H1 (cell line): ENCODE results near the gene ABCA2. TPM values are rescaled to one million over a fixed set of nuclear protein-coding genes. Genes with fewer than 3 reads are reported as not detected.
A peak's percentile ranks its signal among the peaks of the same experiment; 100 is the strongest.

Source experiments
- CTCF ChIA-PET: fragments of 300-600 bp; sonication (Branson Sonifier 250); formaldehyde crosslinking; loops from one replicate; lab custom pipeline; 2021; ENCODE audit not compliant: partially characterized antibody; lab: Charles Lee
- POLR2A ChIA-PET: fragments of 300-600 bp; sonication (Branson Sonifier 250); formaldehyde crosslinking; loops from one replicate; lab custom pipeline; 2021; ENCODE audit warnings: inconsistent platforms; ENCODE audit not compliant: partially characterized antibody; lab: Charles Lee
- DNase-seq, 2 experiments: peaks; one replicate each; pipeline versions ENCODE4 v3.0.0 to v3.0.0-alpha.2; 2010 to 2022; ENCODE audit warnings: low spot score in 2 of 2, low read depth in 1 of 2, mixed read lengths in 1 of 2
- FAIRE-seq: peaks from 2 replicates; lab custom pipeline; 2011; peaks lifted over from hg19 to GRCh38; lab: Jason Lieb, UNC
- H2AFZ ChIP-seq: 2 replicates; pipeline ENCODE4 v1.8.1; 2012; ENCODE audit warnings: low read length, inconsistent platforms
- H2AK5ac ChIP-seq: 2 replicates; pipeline ENCODE4 v1.6.1; 2013; ENCODE audit warnings: low read depth, low read length
- H2BK120ac ChIP-seq: replicated peaks from 2 replicates; pipeline ENCODE3; 2013; ENCODE audit warnings: low read depth, low read length, inconsistent platforms
- H2BK12ac ChIP-seq: 2 replicates; pipeline ENCODE4 v1.6.1; 2013; ENCODE audit warnings: low read depth, low read length
- H2BK15ac ChIP-seq: 2 replicates; pipeline ENCODE4 v1.6.1; 2013; ENCODE audit warnings: low read length
- H2BK20ac ChIP-seq: 2 replicates; pipeline ENCODE4 v1.6.1; 2013; ENCODE audit warnings: low read length
- H2BK5ac ChIP-seq: 2 replicates; pipeline ENCODE4 v1.6.1; 2013; ENCODE audit warnings: low read depth, low read length
- H3K14ac ChIP-seq: 2 replicates; pipeline ENCODE4 v1.6.1; 2013; ENCODE audit warnings: inconsistent platforms; ENCODE audit not compliant: insufficient read length
- H3K18ac ChIP-seq: 2 replicates; pipeline ENCODE4 v1.6.1; 2013; ENCODE audit warnings: low read length; ENCODE audit errors: extremely low read depth
- H3K23ac ChIP-seq: 2 replicates; pipeline ENCODE4 v1.6.1; 2013; ENCODE audit warnings: inconsistent platforms; ENCODE audit not compliant: insufficient read length
- H3K23me2 ChIP-seq: 2 replicates; pipeline ENCODE4 v1.6.1; 2013; ENCODE audit warnings: low read depth, low read length
- H3K27ac ChIP-seq: 2 replicates; pipeline ENCODE4 v1.6.1; 2011; ENCODE audit warnings: low read depth, low read length, inconsistent platforms
- H3K27me3 ChIP-seq, 4 experiments: replicated peaks in 1 of 4; 1 replicate in 1 of 4; 2 replicates in 3 of 4; pipeline versions ENCODE4 v1.6.1 to v1.8.1; 2011 to 2013; ENCODE audit warnings: low read length in 3 of 4, mild to moderate bottlenecking in 3 of 4, inconsistent platforms in 2 of 4, mixed read lengths in 2 of 4, moderate library complexity in 1 of 4; ENCODE audit not compliant: control insufficient read depth in 3 of 4, insufficient read depth in 3 of 4; ENCODE audit errors: extremely low read depth in 1 of 4
- H3K36me3 ChIP-seq, 4 experiments: 2 replicates each; pipeline versions ENCODE4 v1.6.1 to v1.8.1; 2011 to 2013; ENCODE audit warnings: mild to moderate bottlenecking in 4 of 4, low read length in 3 of 4, moderate library complexity in 2 of 4, control low read depth in 1 of 4, inconsistent platforms in 1 of 4; ENCODE audit not compliant: insufficient read depth in 4 of 4, control insufficient read depth in 2 of 4
- H3K4ac ChIP-seq: replicated peaks from 2 replicates; pipeline ENCODE3; 2013; ENCODE audit warnings: low read length, low read depth, mixed read lengths, inconsistent platforms; ENCODE audit not compliant: insufficient read length
- H3K4me1 ChIP-seq, 4 experiments: replicated peaks in 1 of 4; 1 replicate in 1 of 4; 2 replicates in 3 of 4; pipeline versions ENCODE4 v1.6.1 to v1.8.1; 2011 to 2013; ENCODE audit warnings: low read length in 3 of 4, inconsistent platforms in 2 of 4, mixed read lengths in 1 of 4; ENCODE audit not compliant: insufficient read depth in 4 of 4, control insufficient read depth in 3 of 4
- H3K4me2 ChIP-seq, 2 experiments: 2 replicates each; pipeline versions ENCODE4 v1.6.1 to v1.8.1; 2011 to 2013; ENCODE audit warnings: low read depth in 2 of 2, low read length in 2 of 2, control low read depth in 1 of 2, inconsistent platforms in 1 of 2, mild to moderate bottlenecking in 1 of 2; ENCODE audit not compliant: insufficient read depth in 1 of 2
- H3K4me3 ChIP-seq, 4 experiments: fragments of 200-600, 300-600 bp in 1 of 4; sonication (generic), shearing (Covaris generic), sonication (Bioruptor Twin) in 1 of 4; 2 replicates each; pipeline versions ENCODE4 v1.5.1 to v1.8.1; 2011 to 2016; ENCODE audit warnings: low read length in 4 of 4, low read depth in 3 of 4, control low read depth in 2 of 4, inconsistent platforms in 2 of 4, mild to moderate bottlenecking in 2 of 4, mixed read lengths in 1 of 4, moderate library complexity in 1 of 4; ENCODE audit not compliant: insufficient read depth in 2 of 4; ENCODE audit errors: extremely low read depth in 1 of 4
- H3K56ac ChIP-seq: replicated peaks from 2 replicates; pipeline ENCODE3; 2013; ENCODE audit warnings: low read depth, mild to moderate bottlenecking, mixed read lengths, low read length, inconsistent platforms; ENCODE audit not compliant: insufficient read length
- H3K79me1 ChIP-seq: 2 replicates; pipeline ENCODE4 v1.6.1; 2013; ENCODE audit warnings: low read depth, low read length, control low read depth
- H3K79me2 ChIP-seq, 2 experiments: 2 replicates each; pipeline versions ENCODE4 v1.6.1 to v1.8.1; 2012 to 2013; ENCODE audit warnings: low read length in 2 of 2, mild to moderate bottlenecking in 2 of 2, inconsistent platforms in 1 of 2; ENCODE audit not compliant: insufficient read depth in 2 of 2, control insufficient read depth in 1 of 2
- H3K9ac ChIP-seq, 4 experiments: replicated peaks in 1 of 4; 1 replicate in 1 of 4; 2 replicates in 3 of 4; pipeline versions ENCODE4 v1.6.1 to v1.8.1; 2011 to 2013; ENCODE audit warnings: low read depth in 3 of 4, low read length in 3 of 4, control low read depth in 2 of 4, mild to moderate bottlenecking in 2 of 4, moderate library complexity in 2 of 4, inconsistent platforms in 1 of 4; ENCODE audit errors: extremely low read depth in 1 of 4
- H3K9me3 ChIP-seq, 2 experiments: 2 replicates each; pipeline versions ENCODE4 v1.6.1 to v1.8.1; 2012 to 2013; ENCODE audit warnings: mild to moderate bottlenecking in 2 of 2, moderate library complexity in 2 of 2, control low read depth in 1 of 2, inconsistent platforms in 1 of 2, low read depth in 1 of 2, low read length in 1 of 2, mixed read lengths in 1 of 2; ENCODE audit not compliant: insufficient read depth in 2 of 2
- H4K20me1 ChIP-seq, 2 experiments: replicated peaks in 1 of 2; 2 replicates each; pipeline versions ENCODE3 to v1.8.1; 2011 to 2013; ENCODE audit warnings: inconsistent platforms in 2 of 2, low read length in 2 of 2, mild to moderate bottlenecking in 1 of 2; ENCODE audit not compliant: insufficient read depth in 2 of 2, control insufficient read depth in 1 of 2
- H4K5ac ChIP-seq: 2 replicates; pipeline ENCODE4 v1.6.1; 2013; ENCODE audit warnings: low read length, low read depth, mixed read lengths, inconsistent platforms; ENCODE audit not compliant: insufficient read length
- H4K8ac ChIP-seq: 2 replicates; pipeline ENCODE4 v1.8.0; 2013; ENCODE audit warnings: mild to moderate bottlenecking, moderate library complexity, low read length, inconsistent platforms; ENCODE audit not compliant: insufficient read depth; ENCODE audit errors: extremely low read depth
- H4K91ac ChIP-seq: replicated peaks from 2 replicates; pipeline ENCODE3; 2013; ENCODE audit warnings: low read length, mixed read lengths, inconsistent platforms; ENCODE audit not compliant: insufficient read length
- ATF2 ChIP-seq: IDR thresholded peaks from 2 replicates; pipeline ENCODE4 v1.6.1; 2012; ENCODE audit warnings: low read length, inconsistent platforms
- CTCF ChIP-seq, 3 experiments: IDR thresholded peaks; 1 replicate in 2 of 3; 2 replicates in 1 of 3; pipeline versions ENCODE4 v1.5.1 to v1.6.1; 2011; ENCODE audit warnings: low read length in 3 of 3, mild to moderate bottlenecking in 3 of 3, inconsistent platforms in 2 of 3, low read depth in 1 of 3, moderate library complexity in 1 of 3; ENCODE audit not compliant: insufficient read depth in 1 of 3; ENCODE audit errors: control extremely low read depth in 1 of 3
- E2F6 ChIP-seq: IDR thresholded peaks from 2 replicates; pipeline ENCODE4 v1.6.1; 2012; ENCODE audit warnings: inconsistent platforms
- PHF8 ChIP-seq: fragments of 200-600 bp; sonication (generic); conservative IDR thresholded peaks from 2 replicates; pipeline ENCODE4 v1.7.1; 2012; ENCODE audit warnings: low read depth, mild to moderate bottlenecking, inconsistent platforms, low read length, moderate library complexity
- SIN3A ChIP-seq, 2 experiments: IDR thresholded peaks in 1 of 2; conservative IDR thresholded peaks in 1 of 2; 2 replicates each; pipeline ENCODE4 v1.6.1; 2011 to 2012; ENCODE audit warnings: low read length in 2 of 2, improper control_type of control experiment in 1 of 2, low read depth in 1 of 2, mild to moderate bottlenecking in 1 of 2
- SRF ChIP-seq: IDR thresholded peaks from 2 replicates; pipeline ENCODE4 v1.6.1; 2011; ENCODE audit warnings: mild to moderate bottlenecking, low read depth, low read length, moderate library complexity
- TAF7 ChIP-seq: optimal IDR thresholded peaks from 2 replicates; pipeline ENCODE3; 2011; ENCODE audit warnings: low read depth, mild to moderate bottlenecking, inconsistent platforms, low read length, moderate library complexity, borderline replicate concordance
- WGBS, 2 experiments: shearing (Covaris generic) in 1 of 2; methylation state at CpG; one replicate each; pipeline versions ENCODE4 v1.1.6 to v1.1.7; 2013 to 2015; ENCODE audit warnings: low lambda C conversion rate in 2 of 2, mixed read lengths in 2 of 2, inconsistent platforms in 1 of 2, low coverage in 1 of 2, missing lambda C conversion rate in 1 of 2; ENCODE audit not compliant: insufficient replicate concordance in 2 of 2, insufficient coverage in 1 of 2, insufficient read length in 1 of 2; ENCODE audit errors: extremely low coverage in 1 of 2, missing lambda C conversion rate in 1 of 2; 5-methylcytosine and 5-hydroxymethylcytosine counted together
- polyA plus RNA-seq, 7 experiments: library from polyadenylated mRNA; depleted of rRNA in 3 of 7; stranded (reverse) in 5 of 7; unstranded in 2 of 7; fragments of >200 nt in 5 of 7; fragments of 200-250 nt in 2 of 7; gene quantifications; 1 replicate in 5 of 7; 2 replicates in 1 of 7; 4 replicates in 1 of 7; pipeline versions ENCODE4 v1.2.1 to v1.2.3, GENCODE V29; 2011 to 2013; ENCODE audit warnings: missing spikeins in 2 of 7, mixed read lengths in 2 of 7
- total RNA-seq: library from RNA; stranded (reverse); fragmentation: NEBNext Ultra II Directional; extraction: Animal tissue kit (Norgen Biotek cat#: 25700); gene quantifications from 2 replicates; pipeline ENCODE4 v1.2.1, GENCODE V29; 2021

The ABCA2 gene
- total and polyA plus RNA-seq, 2 of the 8 experiments (the other 6 are each of a cell fraction or from before 2014, with no cell fraction given) = 12.5 to 14.3 TPM

- Histone ChIP-seq H2BK120ac (no peak overlapping the region), H4K8ac (no peak overlapping the region), H2BK15ac (0 out of 2 replicates have a peak overlapping the region, but pooled peaks have one; percentile 19), H3K27me3 (peaks cover 17 to 42% (median 30%) of the 10 kb centered on the region in 4 experiments), H3K27ac (no peak overlapping the region), H2AFZ (no peak overlapping the region), H3K79me2 (no peaks in the 10 kb centered on the region), H2BK12ac (peak overlapping the region; percentile 63; the same call in 1 of the 2 replicates), H3K56ac (no peak overlapping the region), H2BK5ac (no peak overlapping the region), H3K23me2 (peaks cover 27% of the 10 kb centered on the region), H4K5ac (no peak overlapping the region), H3K4ac (no peak overlapping the region), H3K9me3 (no peaks in the 10 kb centered on the region), H4K91ac (peak overlapping the region; percentile 59), H3K23ac (no peak overlapping the region), H3K4me2 (no peak overlapping the region), H2BK20ac (no peak overlapping the region), H4K20me1 (peaks cover 5 to 7% of the 10 kb centered on the region in 2 experiments), H3K79me1 (peaks cover 2% of the 10 kb centered on the region; the same call in 1 of the 2 replicates), H3K4me1 (peaks cover 0 to 29% (median 24%) of the 10 kb centered on the region in 4 experiments; a peak in 6 of 7 replicates), H3K9ac (no peak overlapping the region), H3K18ac (no peak overlapping the region), H2AK5ac (peak overlapping the region; percentile 70; the same call in 1 of the 2 replicates), H3K14ac (no peak overlapping the region), H3K36me3 (no peaks in the 10 kb centered on the region; a peak in 1 of 8 replicates), H3K4me3 (no peak overlapping the region)
- CTCF ChIA-PET = interaction anchor here (1.0 to 4.6 kb wide), 6 partner anchors 10 to 126 kb away, joined by 3 to 27 read pairs (median 4); partner anchors contain the start of gene NPDC1
- FAIRE-seq (no peak), DNase-seq (no peak)
- POLR2A ChIA-PET = interaction anchor here (0.7 to 2.1 kb wide), 3 partner anchors 13 to 265 kb away, joined by 3 to 9 read pairs (median 4); partner anchors contain the start of gene MAN1B1
- WGBS, 2 experiments = 87% methylated on average over 8 of the region's 8 CpGs; no CpG with 5 or more reads in 1 of the 2 experiments
- TF ChIP-seq SIN3A (conservative IDR thresholded peaks at IDR 0.05 in 1 of 2, IDR thresholded peaks at IDR 0.05 in 1 of 2; ENCODE audit: low read depth in 1 of 2, low read length in 2 of 2) = no peak
- TF ChIP-seq TAF7 = no peak
- TF ChIP-seq PHF8 = no peak
- TF ChIP-seq CTCF (IDR thresholded peaks at IDR 0.05; ENCODE audit: control extremely low read depth in 1 of 3, insufficient read depth in 1 of 3, low read depth in 1 of 3, low read length in 3 of 3) = no peak
- TF ChIP-seq SRF = no peak
- TF ChIP-seq ATF2 = no peak
- no peak for TF ChIP-seq E2F6
Measured at GRCh38 chr9:137073992-137074399, 46.0 kb upstream of the ABCA2 start.
